Esophagus squamous epithelium (tissue), 4 donors: ENCODE measurements around the gene PLCXD3.

Experiments used
- POLR2A ChIP-seq, 4 donors: fragments of 450-650 bp; IDR thresholded peaks; one replicate each; pipeline ENCODE4 v1.6.1; 2017; ENCODE audit warnings: antibody characterized with exemption in 4 of 4, mild to moderate bottlenecking in 4 of 4, moderate library complexity in 3 of 4
- TF ChIP-seq, protein P1 (sequence below), 6 experiments: fragments of 450-650 bp in 4 of 6; fragments of 200-600 bp in 2 of 6; sonication (generic) in 2 of 6; IDR thresholded peaks; one replicate each; pipeline ENCODE4 v1.5.1; 2016 to 2019; ENCODE audit warnings: antibody characterized with exemption in 6 of 6, mild to moderate bottlenecking in 4 of 6, moderate library complexity in 4 of 6

DNA sequence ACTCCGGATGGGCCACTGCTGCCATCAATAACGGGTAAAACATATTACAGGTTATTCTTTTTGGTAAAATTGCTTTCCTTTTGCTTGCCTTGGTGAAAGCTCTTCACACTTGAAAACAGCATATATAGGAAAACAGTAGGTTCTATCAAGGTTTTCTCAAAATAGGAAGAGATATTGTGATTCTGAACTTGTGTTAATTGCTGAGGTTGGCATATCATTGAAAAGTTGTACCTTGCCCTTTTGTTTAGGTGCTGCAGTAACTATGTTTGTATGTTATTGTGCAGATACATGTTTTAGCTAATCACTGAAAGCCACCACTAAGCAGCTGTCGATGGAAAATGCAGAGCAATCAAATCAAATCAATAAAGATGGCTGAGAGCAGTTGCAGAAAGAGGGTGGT, 219.1 kb downstream of the PLCXD3 start:
- TF ChIP-seq, protein P1, sequence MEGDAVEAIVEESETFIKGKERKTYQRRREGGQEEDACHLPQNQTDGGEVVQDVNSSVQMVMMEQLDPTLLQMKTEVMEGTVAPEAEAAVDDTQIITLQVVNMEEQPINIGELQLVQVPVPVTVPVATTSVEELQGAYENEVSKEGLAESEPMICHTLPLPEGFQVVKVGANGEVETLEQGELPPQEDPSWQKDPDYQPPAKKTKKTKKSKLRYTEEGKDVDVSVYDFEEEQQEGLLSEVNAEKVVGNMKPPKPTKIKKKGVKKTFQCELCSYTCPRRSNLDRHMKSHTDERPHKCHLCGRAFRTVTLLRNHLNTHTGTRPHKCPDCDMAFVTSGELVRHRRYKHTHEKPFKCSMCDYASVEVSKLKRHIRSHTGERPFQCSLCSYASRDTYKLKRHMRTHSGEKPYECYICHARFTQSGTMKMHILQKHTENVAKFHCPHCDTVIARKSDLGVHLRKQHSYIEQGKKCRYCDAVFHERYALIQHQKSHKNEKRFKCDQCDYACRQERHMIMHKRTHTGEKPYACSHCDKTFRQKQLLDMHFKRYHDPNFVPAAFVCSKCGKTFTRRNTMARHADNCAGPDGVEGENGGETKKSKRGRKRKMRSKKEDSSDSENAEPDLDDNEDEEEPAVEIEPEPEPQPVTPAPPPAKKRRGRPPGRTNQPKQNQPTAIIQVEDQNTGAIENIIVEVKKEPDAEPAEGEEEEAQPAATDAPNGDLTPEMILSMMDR (IDR thresholded peaks at IDR 0.05): no peak
- no peak for TF ChIP-seq POLR2A (IDR thresholded peaks at IDR 0.05)
